WTC11 (cell line): Measurements from ENCODE around the gene C15orf39.

ENCODE experiments used
- HMGA2 ChIP-seq: fragments of 250-450 bp; sonication (Bioruptor Pico); IDR thresholded peaks from 2 replicates; pipeline ENCODE4 v1.4.0; 2021; ENCODE audit warnings: mild to moderate bottlenecking, moderate library complexity
- IRF2 ChIP-seq: sonication (generic); formaldehyde crosslinking; IDR thresholded peaks from 2 replicates; pipeline ENCODE4 v1.8.0; 2022; ENCODE audit warnings: low read depth, missing genetic modification reagents, borderline replicate concordance
- JUN ChIP-seq: sonication (generic); formaldehyde crosslinking; IDR thresholded peaks from 2 replicates; pipeline ENCODE4 v1.8.0; 2023; ENCODE audit warnings: mild to moderate bottlenecking, missing genetic modification reagents
- NFATC4 ChIP-seq: fragments of 250-450 bp; sonication (Bioruptor Pico); IDR thresholded peaks from 2 replicates; pipeline ENCODE4 v1.9.0; 2021; ENCODE audit warnings: mild to moderate bottlenecking
- NR3C1 ChIP-seq: sonication (generic); formaldehyde crosslinking; conservative IDR thresholded peaks from 2 replicates; pipeline ENCODE4 v1.8.1; 2023; ENCODE audit warnings: low read depth, mild to moderate bottlenecking, missing genetic modification reagents
- SMAD4 ChIP-seq: sonication (generic); formaldehyde crosslinking; IDR thresholded peaks from 2 replicates; pipeline ENCODE4 v1.8.0; 2022; ENCODE audit warnings: mild to moderate bottlenecking, missing genetic modification reagents
- SP1 ChIP-seq: sonication (generic); formaldehyde crosslinking; conservative IDR thresholded peaks from 2 replicates; pipeline ENCODE4 v1.8.1; 2022; ENCODE audit warnings: missing genetic modification reagents
- TCF7 ChIP-seq: sonication (generic); formaldehyde crosslinking; IDR thresholded peaks from 2 replicates; pipeline ENCODE4 v1.8.0; 2022; ENCODE audit warnings: mild to moderate bottlenecking, low read depth, missing genetic modification reagents, moderate library complexity
- ZBTB21 ChIP-seq: sonication (generic); formaldehyde crosslinking; IDR thresholded peaks from 2 replicates; pipeline ENCODE4 v1.8.1; 2023; ENCODE audit warnings: mild to moderate bottlenecking, missing genetic modification reagents, borderline replicate concordance
- TF ChIP-seq, protein P1 (sequence below): fragments of 200-600 bp; IDR thresholded peaks from 2 replicates; pipeline ENCODE4 v1.8.0; 2022; ENCODE audit warnings: antibody characterized with exemption
- TF ChIP-seq, protein P2 (sequence below): sonication (generic); formaldehyde crosslinking; IDR thresholded peaks from 2 replicates; pipeline ENCODE4 v1.8.0; 2022; ENCODE audit warnings: mild to moderate bottlenecking, missing genetic modification reagents
- TF ChIP-seq, protein P3 (sequence below): sonication (generic); formaldehyde crosslinking; IDR thresholded peaks from 2 replicates; pipeline ENCODE4 v1.8.1; 2022; ENCODE audit warnings: low read depth, missing genetic modification reagents, borderline replicate concordance
- TF ChIP-seq, protein P4 (sequence below): sonication (generic); formaldehyde crosslinking; IDR thresholded peaks from 2 replicates; pipeline ENCODE4 v1.8.1; 2023; ENCODE audit warnings: mild to moderate bottlenecking, missing genetic modification reagents, moderate library complexity
- TF ChIP-seq, protein P5 (sequence below): sonication (generic); formaldehyde crosslinking; conservative IDR thresholded peaks from 2 replicates; pipeline ENCODE4 v1.8.1; 2022; ENCODE audit warnings: mild to moderate bottlenecking, missing genetic modification reagents

DNA sequence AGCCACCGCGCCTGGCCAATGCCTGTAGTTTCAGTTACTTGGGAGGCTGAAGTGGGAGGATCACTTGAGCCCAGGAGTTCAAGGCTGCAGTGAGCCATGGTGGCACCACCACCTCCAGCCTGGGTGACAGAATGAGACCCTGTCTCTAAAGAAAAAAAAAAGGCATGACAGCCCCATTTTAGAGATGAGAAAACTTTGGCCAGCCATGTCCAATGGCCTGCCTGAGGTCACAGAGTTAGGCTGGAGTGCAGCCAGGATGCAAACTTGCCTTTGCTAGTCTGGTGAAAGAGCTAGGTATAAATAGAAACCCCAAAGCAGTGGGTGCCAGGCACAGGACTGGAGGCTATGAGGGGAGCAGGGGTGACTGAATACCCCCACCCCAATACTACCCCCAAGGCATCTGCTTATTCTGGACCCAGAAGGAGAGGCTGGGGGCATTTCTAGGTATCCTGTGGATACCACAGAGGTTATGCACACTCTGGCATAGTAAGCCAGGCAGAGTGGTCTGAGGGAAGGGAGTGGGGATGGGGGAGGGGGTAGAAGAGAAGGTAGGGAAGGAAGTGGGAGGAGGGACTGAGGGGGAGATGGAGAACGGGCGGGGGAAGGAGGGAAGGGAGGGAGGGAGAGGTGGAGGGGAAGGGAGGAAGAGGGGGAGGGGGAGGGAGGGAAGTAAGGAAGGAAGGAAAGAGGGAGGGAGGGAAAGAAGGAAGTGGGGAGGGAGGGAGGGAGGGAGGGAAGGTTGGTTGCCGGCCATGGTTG lies 16.2 kb upstream of the C15orf39 start:
- TF ChIP-seq NFATC4 (CRISPR knock-in tag): no peak
- TF ChIP-seq SP1 (CRISPR knock-in tag): no peak
- TF ChIP-seq, protein P1, sequence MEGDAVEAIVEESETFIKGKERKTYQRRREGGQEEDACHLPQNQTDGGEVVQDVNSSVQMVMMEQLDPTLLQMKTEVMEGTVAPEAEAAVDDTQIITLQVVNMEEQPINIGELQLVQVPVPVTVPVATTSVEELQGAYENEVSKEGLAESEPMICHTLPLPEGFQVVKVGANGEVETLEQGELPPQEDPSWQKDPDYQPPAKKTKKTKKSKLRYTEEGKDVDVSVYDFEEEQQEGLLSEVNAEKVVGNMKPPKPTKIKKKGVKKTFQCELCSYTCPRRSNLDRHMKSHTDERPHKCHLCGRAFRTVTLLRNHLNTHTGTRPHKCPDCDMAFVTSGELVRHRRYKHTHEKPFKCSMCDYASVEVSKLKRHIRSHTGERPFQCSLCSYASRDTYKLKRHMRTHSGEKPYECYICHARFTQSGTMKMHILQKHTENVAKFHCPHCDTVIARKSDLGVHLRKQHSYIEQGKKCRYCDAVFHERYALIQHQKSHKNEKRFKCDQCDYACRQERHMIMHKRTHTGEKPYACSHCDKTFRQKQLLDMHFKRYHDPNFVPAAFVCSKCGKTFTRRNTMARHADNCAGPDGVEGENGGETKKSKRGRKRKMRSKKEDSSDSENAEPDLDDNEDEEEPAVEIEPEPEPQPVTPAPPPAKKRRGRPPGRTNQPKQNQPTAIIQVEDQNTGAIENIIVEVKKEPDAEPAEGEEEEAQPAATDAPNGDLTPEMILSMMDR: no peak
- TF ChIP-seq, protein P2, sequence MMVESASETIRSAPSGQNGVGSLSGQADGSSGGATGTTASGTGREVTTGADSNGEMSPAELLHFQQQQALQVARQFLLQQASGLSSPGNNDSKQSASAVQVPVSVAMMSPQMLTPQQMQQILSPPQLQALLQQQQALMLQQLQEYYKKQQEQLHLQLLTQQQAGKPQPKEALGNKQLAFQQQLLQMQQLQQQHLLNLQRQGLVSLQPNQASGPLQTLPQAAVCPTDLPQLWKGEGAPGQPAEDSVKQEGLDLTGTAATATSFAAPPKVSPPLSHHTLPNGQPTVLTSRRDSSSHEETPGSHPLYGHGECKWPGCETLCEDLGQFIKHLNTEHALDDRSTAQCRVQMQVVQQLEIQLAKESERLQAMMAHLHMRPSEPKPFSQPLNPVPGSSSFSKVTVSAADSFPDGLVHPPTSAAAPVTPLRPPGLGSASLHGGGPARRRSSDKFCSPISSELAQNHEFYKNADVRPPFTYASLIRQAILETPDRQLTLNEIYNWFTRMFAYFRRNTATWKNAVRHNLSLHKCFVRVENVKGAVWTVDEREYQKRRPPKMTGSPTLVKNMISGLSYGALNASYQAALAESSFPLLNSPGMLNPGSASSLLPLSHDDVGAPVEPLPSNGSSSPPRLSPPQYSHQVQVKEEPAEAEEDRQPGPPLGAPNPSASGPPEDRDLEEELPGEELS: no peak
- TF ChIP-seq, protein P3, sequence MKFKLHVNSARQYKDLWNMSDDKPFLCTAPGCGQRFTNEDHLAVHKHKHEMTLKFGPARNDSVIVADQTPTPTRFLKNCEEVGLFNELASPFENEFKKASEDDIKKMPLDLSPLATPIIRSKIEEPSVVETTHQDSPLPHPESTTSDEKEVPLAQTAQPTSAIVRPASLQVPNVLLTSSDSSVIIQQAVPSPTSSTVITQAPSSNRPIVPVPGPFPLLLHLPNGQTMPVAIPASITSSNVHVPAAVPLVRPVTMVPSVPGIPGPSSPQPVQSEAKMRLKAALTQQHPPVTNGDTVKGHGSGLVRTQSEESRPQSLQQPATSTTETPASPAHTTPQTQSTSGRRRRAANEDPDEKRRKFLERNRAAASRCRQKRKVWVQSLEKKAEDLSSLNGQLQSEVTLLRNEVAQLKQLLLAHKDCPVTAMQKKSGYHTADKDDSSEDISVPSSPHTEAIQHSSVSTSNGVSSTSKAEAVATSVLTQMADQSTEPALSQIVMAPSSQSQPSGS: no peak
- no peak for TF ChIP-seq IRF2 (CRISPR knock-in tag)
- TF ChIP-seq JUN (CRISPR knock-in tag): no peak
- no peak for TF ChIP-seq ZBTB21 (CRISPR knock-in tag)
- no peak for TF ChIP-seq TCF7
- no peak for TF ChIP-seq SMAD4 (CRISPR knock-in tag)
- TF ChIP-seq, protein P4, sequence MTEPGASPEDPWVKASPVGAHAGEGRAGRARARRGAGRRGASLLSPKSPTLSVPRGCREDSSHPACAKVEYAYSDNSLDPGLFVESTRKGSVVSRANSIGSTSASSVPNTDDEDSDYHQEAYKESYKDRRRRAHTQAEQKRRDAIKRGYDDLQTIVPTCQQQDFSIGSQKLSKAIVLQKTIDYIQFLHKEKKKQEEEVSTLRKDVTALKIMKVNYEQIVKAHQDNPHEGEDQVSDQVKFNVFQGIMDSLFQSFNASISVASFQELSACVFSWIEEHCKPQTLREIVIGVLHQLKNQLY (CRISPR knock-in tag): no peak
- no peak for TF ChIP-seq HMGA2 (CRISPR knock-in tag)
- no peak for TF ChIP-seq NR3C1 (CRISPR knock-in tag)
- TF ChIP-seq, protein P5, sequence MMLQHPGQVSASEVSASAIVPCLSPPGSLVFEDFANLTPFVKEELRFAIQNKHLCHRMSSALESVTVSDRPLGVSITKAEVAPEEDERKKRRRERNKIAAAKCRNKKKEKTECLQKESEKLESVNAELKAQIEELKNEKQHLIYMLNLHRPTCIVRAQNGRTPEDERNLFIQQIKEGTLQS (CRISPR knock-in tag): no peak
